Fibroblast of lung (primary cell): ENCODE data around the gene FHIP2A. TPM values are rescaled to one million over a fixed set of nuclear protein-coding genes. Genes with fewer than 3 reads are reported as not detected.

ENCODE experiments used
- DNase-seq, 2 donors: peaks; one replicate each; pipeline versions ENCODE4 v3.0.0 to v3.0.0-alpha.2; 2010; ENCODE audit warnings: low read depth in 2 of 2
- H2AFZ ChIP-seq: 2 replicates; pipeline ENCODE4 v1.5.1; 2012; ENCODE audit warnings: low read length, control low read depth, inconsistent platforms
- H3K27ac ChIP-seq: 2 replicates; pipeline ENCODE4 v1.5.1; 2011; ENCODE audit warnings: low read length, control low read depth; ENCODE audit not compliant: insufficient read depth
- H3K27me3 ChIP-seq: 2 replicates; pipeline ENCODE4 v1.5.1; 2011; ENCODE audit warnings: mild to moderate bottlenecking, low read length; ENCODE audit not compliant: control insufficient read depth, insufficient read depth
- H3K36me3 ChIP-seq: 2 replicates; pipeline ENCODE4 v1.5.1; 2011; ENCODE audit warnings: low read length; ENCODE audit not compliant: control insufficient read depth, insufficient read depth
- H3K4me1 ChIP-seq: 2 replicates; pipeline ENCODE4 v1.5.1; 2011; ENCODE audit warnings: low read length; ENCODE audit not compliant: control insufficient read depth, insufficient read depth; ENCODE audit errors: extremely low read depth
- H3K4me2 ChIP-seq: 2 replicates; pipeline ENCODE4 v1.5.1; 2011; ENCODE audit warnings: low read length, control low read depth; ENCODE audit not compliant: insufficient read depth; ENCODE audit errors: extremely low read depth
- H3K4me3 ChIP-seq, 4 experiments: fragments of 200-600 bp in 1 of 4; sonication (generic) in 1 of 4; replicated peaks in 1 of 4; 2 replicates each; pipeline ENCODE4 v1.5.1; 2011 to 2016; ENCODE audit warnings: low read length in 4 of 4, low read depth in 3 of 4, mild to moderate bottlenecking in 3 of 4, control low read depth in 2 of 4, inconsistent platforms in 1 of 4, mixed read lengths in 1 of 4; ENCODE audit not compliant: insufficient read depth in 1 of 4; ENCODE audit errors: control extremely low read depth in 1 of 4
- H3K79me2 ChIP-seq: 2 replicates; pipeline ENCODE4 v1.5.1; 2012; ENCODE audit warnings: mild to moderate bottlenecking, low read length, inconsistent platforms; ENCODE audit not compliant: control insufficient read depth, insufficient read depth
- H3K9ac ChIP-seq: 2 replicates; pipeline ENCODE4 v1.5.1; 2011; ENCODE audit warnings: mild to moderate bottlenecking, low read length, control low read depth; ENCODE audit not compliant: insufficient read depth
- H3K9me3 ChIP-seq: 2 replicates; pipeline ENCODE4 v1.5.1; 2012; ENCODE audit warnings: low read depth, low read length; ENCODE audit not compliant: control insufficient read depth, insufficient read depth
- H4K20me1 ChIP-seq: 2 replicates; pipeline ENCODE4 v1.5.1; 2011; ENCODE audit warnings: low read length; ENCODE audit not compliant: control insufficient read depth, insufficient read depth; ENCODE audit errors: extremely low read depth
- CTCF ChIP-seq, 2 donors: IDR thresholded peaks in 1 of 2; conservative IDR thresholded peaks in 1 of 2; 1 replicate in 1 of 2; 2 replicates in 1 of 2; pipeline ENCODE4 v1.5.1; 2011 to 2012; ENCODE audit warnings: low read length in 2 of 2, control low read depth in 1 of 2, inconsistent platforms in 1 of 2, low read depth in 1 of 2, mild to moderate bottlenecking in 1 of 2
- EZH2 ChIP-seq: IDR thresholded peaks from 2 replicates; pipeline ENCODE4 v1.5.1; 2012; ENCODE audit warnings: low read length, control low read depth, mild to moderate bottlenecking; ENCODE audit errors: missing control alignments
- polyA plus RNA-seq, 2 donors: library from polyadenylated mRNA; depleted of rRNA in 1 of 2; stranded (reverse) in 1 of 2; unstranded in 1 of 2; fragments of >200 nt; gene quantifications; 2 replicates each; pipeline ENCODE4 v1.2.1, GENCODE V29; 2011 to 2012; ENCODE audit warnings: missing spikeins in 1 of 2
- total RNA-seq: library from RNA; depleted of rRNA; stranded (reverse); fragments of >200 nt; gene quantifications from 2 replicates; pipeline ENCODE4 v1.2.1, GENCODE V29; 2014

FHIP2A gene
- total and polyA plus RNA-seq, 2 donors (not counting 1 experiment from before 2014, with no cell fraction given): 26.1 to 26.6 TPM

GRCh38 chr10:114811862-114812261 is 9.7 kb upstream of the FHIP2A start:
- Histone ChIP-seq H2AFZ (no peak overlapping the region), H3K79me2 (no peaks in the 10 kb centered on the region), H3K9ac (no peak overlapping the region), H3K4me1 (no peaks in the 10 kb centered on the region), H4K20me1 (no peaks in the 10 kb centered on the region), H3K4me3 (no peak overlapping the region), H3K27me3 (no peaks in the 10 kb centered on the region), H3K36me3 (no peaks in the 10 kb centered on the region), H3K27ac (no peak overlapping the region), H3K4me2 (no peak overlapping the region), H3K9me3 (no peaks in the 10 kb centered on the region)
- no peak for TF ChIP-seq EZH2
- no peak for TF ChIP-seq CTCF (conservative IDR thresholded peaks at IDR 0.05 in 1 of 2, IDR thresholded peaks at IDR 0.05 in 1 of 2; ENCODE audit: low read depth in 1 of 2, low read length in 2 of 2)
- no peak for DNase-seq

GRCh38 chr10:114815791-114816190 is 5.8 kb upstream of the FHIP2A start:
- H3K36me3 ChIP-seq: no peaks in the 10 kb centered on the region
- H3K79me2 ChIP-seq: no peaks in the 10 kb centered on the region
- no peaks in the 10 kb centered on the region for H3K4me1 ChIP-seq
- no peak for DNase-seq
- no peak overlapping the region for H3K4me3 ChIP-seq
- H4K20me1 ChIP-seq: no peaks in the 10 kb centered on the region
- no peak overlapping the region for H3K9ac ChIP-seq
- no peak overlapping the region for H3K4me2 ChIP-seq
- no peak overlapping the region for H2AFZ ChIP-seq
- H3K27me3 ChIP-seq: no peaks in the 10 kb centered on the region
- no peak for TF ChIP-seq CTCF (conservative IDR thresholded peaks at IDR 0.05 in 1 of 2, IDR thresholded peaks at IDR 0.05 in 1 of 2; ENCODE audit: low read depth in 1 of 2, low read length in 2 of 2)
- no peak for TF ChIP-seq EZH2
- no peaks in the 10 kb centered on the region for H3K9me3 ChIP-seq
- no peak overlapping the region for H3K27ac ChIP-seq

- DNase-seq: no peak
- Histone ChIP-seq H2AFZ (no peak overlapping the region), H3K27me3 (no peaks in the 10 kb centered on the region), H3K79me2 (no peaks in the 10 kb centered on the region), H3K4me1 (no peaks in the 10 kb centered on the region), H3K36me3 (no peaks in the 10 kb centered on the region), H3K27ac (no peak overlapping the region), H4K20me1 (no peaks in the 10 kb centered on the region), H3K4me3 (no peak overlapping the region), H3K4me2 (no peak overlapping the region), H3K9me3 (no peaks in the 10 kb centered on the region), H3K9ac (no peak overlapping the region)
- no peak for TF ChIP-seq CTCF (conservative IDR thresholded peaks at IDR 0.05 in 1 of 2, IDR thresholded peaks at IDR 0.05 in 1 of 2; ENCODE audit: low read depth in 1 of 2, low read length in 2 of 2)
- no peak for TF ChIP-seq EZH2
These were observed 5.3 kb upstream of the FHIP2A start for GRCh38 chr10:114816308-114816707.
